Measurements from ENCODE around the gene LIMK2. TPM values are rescaled to one million over a fixed set of nuclear protein-coding genes. Genes with fewer than 3 reads are reported as not detected.

LIMK2 gene
- total RNA-seq, 1 donor, result 25.0 TPM

DNA sequence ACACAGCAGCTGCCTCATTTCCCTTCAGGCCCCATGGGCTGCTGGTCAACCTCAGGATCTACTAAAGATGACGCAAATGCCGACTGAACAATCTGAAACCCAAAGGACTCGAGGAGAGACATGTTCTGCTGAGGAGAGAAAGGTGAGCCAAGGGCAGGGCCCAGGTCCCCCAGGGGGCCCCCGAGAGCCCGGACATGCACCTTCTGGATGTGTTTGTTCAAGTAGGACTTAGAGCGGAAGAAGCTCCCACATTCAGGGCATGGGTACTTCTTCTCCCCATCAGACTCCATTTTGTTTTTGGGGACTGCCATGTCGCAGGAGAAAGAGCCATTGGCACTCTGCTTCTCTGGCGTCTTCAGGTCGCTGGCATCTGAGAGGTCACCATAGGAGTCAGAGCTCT, 114.8 kb downstream of the LIMK2 start:
- Histone ChIP-seq H3K79me2 (ENCODE audit: insufficient read depth, low read length) (no peaks in the 10 kb centered on the region), H3K4me1 (ENCODE audit: insufficient read depth, low read length) (no peaks in the 10 kb centered on the region), H3K27me3 (ENCODE audit: insufficient read depth, low read length) (no peaks in the 10 kb centered on the region), H3K36me3 (ENCODE audit: insufficient read depth, low read length) (peaks cover 15% of the 10 kb centered on the region), H3K27ac (ENCODE audit: low read depth, low read length) (no peak overlapping the region), H2AFZ (ENCODE audit: low read length) (no peak overlapping the region), H3K4me3 (ENCODE audit: insufficient read depth, low read length) (no peak overlapping the region), H3K4me2 (ENCODE audit: insufficient read depth, low read length) (no peak overlapping the region), H4K20me1 (ENCODE audit: insufficient read depth, low read length) (no peaks in the 10 kb centered on the region), H3K9me3 (ENCODE audit: low read depth, low read length) (no peaks in the 10 kb centered on the region)
- TF ChIP-seq, protein P1, sequence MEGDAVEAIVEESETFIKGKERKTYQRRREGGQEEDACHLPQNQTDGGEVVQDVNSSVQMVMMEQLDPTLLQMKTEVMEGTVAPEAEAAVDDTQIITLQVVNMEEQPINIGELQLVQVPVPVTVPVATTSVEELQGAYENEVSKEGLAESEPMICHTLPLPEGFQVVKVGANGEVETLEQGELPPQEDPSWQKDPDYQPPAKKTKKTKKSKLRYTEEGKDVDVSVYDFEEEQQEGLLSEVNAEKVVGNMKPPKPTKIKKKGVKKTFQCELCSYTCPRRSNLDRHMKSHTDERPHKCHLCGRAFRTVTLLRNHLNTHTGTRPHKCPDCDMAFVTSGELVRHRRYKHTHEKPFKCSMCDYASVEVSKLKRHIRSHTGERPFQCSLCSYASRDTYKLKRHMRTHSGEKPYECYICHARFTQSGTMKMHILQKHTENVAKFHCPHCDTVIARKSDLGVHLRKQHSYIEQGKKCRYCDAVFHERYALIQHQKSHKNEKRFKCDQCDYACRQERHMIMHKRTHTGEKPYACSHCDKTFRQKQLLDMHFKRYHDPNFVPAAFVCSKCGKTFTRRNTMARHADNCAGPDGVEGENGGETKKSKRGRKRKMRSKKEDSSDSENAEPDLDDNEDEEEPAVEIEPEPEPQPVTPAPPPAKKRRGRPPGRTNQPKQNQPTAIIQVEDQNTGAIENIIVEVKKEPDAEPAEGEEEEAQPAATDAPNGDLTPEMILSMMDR (IDR thresholded peaks at IDR 0.05; ENCODE audit: extremely low read depth, low read depth, low read length), result no peak
- peak; percentile 11 for DNase-seq (ENCODE audit: insufficient read length, low spot score, missing footprints)

DNA sequence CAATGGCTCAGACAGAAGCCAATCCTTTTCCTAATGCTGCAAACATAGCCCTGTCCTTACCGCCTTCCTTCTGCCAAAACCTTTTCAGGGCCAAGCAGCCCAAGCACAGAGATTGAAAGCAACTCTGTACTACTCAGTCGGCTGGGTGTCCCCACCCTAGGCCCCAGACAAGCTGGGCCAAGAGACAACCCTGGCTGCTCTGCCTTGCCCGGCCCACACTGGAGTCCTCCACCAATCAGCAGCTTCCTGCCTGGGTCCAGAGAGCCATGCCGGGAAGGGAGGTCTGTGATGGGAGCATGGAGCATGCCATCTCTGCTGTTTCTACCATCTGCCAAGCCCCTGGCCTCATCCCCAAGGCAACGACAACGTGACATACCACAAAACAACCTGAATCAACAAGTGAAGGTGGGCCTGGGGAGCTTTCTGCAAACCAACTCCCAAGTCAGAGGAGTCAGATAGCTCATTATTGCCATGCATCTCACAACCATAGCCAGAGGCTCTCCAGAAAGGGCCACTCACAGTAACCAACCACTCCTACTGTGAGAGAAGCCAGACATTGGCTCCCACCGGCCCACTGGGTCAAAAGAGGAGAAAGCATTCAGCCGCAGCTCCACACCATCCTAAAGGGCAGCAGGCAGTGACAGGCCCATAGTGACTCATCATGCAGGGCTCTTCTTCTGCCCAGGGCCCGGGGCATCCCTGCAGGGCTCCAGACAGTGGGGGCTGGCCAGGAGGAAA, 115.9 kb downstream of the LIMK2 start:
- Histone ChIP-seq H3K9me3 (ENCODE audit: low read depth, low read length) (no peaks in the 10 kb centered on the region), H3K79me2 (ENCODE audit: insufficient read depth, low read length) (no peaks in the 10 kb centered on the region), H4K20me1 (ENCODE audit: insufficient read depth, low read length) (peaks cover 2% of the 10 kb centered on the region), H3K4me3 (ENCODE audit: insufficient read depth, low read length) (no peak overlapping the region), H3K36me3 (ENCODE audit: insufficient read depth, low read length) (peaks cover 23% of the 10 kb centered on the region), H3K4me2 (ENCODE audit: insufficient read depth, low read length) (no peak overlapping the region), H3K27me3 (ENCODE audit: insufficient read depth, low read length) (no peaks in the 10 kb centered on the region), H3K27ac (ENCODE audit: low read depth, low read length) (no peak overlapping the region), H2AFZ (ENCODE audit: low read length) (no peak overlapping the region), H3K4me1 (ENCODE audit: insufficient read depth, low read length) (peaks cover 4% of the 10 kb centered on the region)
- DNase-seq (ENCODE audit: insufficient read length, low spot score, missing footprints), result peak; percentile 75
- TF ChIP-seq, protein P1 (IDR thresholded peaks at IDR 0.05; ENCODE audit: extremely low read depth, low read depth, low read length), result no peak

DNA sequence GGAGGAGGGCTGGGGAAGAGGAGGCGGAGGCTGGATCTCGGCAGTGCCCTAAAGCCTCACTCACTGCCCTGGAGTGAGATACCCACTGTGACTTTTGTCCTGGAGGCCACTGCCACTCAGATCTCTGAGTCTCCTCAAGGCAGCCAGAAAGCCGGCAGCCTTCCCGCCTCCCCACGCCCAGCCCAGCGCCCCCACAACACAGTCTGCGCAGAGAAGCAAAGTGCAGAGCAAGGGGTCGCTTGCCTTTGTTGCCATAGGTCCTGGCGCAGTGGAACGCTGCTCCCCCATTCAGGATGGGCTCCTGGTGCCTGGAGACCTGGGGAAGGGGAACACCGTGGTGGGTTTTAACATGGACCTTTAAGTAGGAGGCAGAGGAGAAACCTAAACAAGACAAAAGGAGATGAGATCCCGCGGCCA, 116.5 kb downstream of the LIMK2 start:
- Histone ChIP-seq H3K4me1 (ENCODE audit: insufficient read depth, low read length) (peaks cover 5% of the 10 kb centered on the region), H3K27ac (ENCODE audit: low read depth, low read length) (no peak overlapping the region), H3K9me3 (ENCODE audit: low read depth, low read length) (no peaks in the 10 kb centered on the region), H3K27me3 (ENCODE audit: insufficient read depth, low read length) (no peaks in the 10 kb centered on the region), H3K36me3 (ENCODE audit: insufficient read depth, low read length) (peaks cover 23% of the 10 kb centered on the region), H2AFZ (ENCODE audit: low read length) (no peak overlapping the region), H4K20me1 (ENCODE audit: insufficient read depth, low read length) (peaks cover 5% of the 10 kb centered on the region), H3K79me2 (ENCODE audit: insufficient read depth, low read length) (no peaks in the 10 kb centered on the region), H3K4me3 (ENCODE audit: insufficient read depth, low read length) (no peak overlapping the region), H3K4me2 (ENCODE audit: insufficient read depth, low read length) (no peak overlapping the region)
- TF ChIP-seq, protein P1 (IDR thresholded peaks at IDR 0.05; ENCODE audit: extremely low read depth, low read depth, low read length), result no peak
- peak; percentile 2 for DNase-seq (ENCODE audit: insufficient read length, low spot score, missing footprints)

DNA sequence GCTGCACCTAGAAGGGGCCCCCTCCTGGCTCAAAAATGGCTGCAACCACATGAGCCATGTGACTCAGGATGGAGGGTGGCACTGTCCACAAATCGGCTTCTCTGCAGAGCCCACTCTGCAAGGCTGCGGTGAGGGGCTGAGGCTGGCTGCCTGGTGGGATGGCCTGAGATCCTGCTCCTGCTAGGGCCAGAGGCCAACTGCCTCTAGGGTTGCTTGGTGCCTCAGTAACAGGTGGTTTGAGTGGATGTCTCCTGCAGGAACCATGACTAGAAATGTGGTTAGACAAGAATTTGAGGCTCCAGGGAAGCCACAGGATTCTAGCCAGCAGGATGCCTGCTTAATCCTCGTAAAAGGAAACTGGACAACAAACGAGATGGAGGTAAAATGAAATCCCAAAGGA, 116.9 kb downstream of the LIMK2 start:
- Histone ChIP-seq H3K27ac (ENCODE audit: low read depth, low read length) (no peak overlapping the region), H3K4me3 (ENCODE audit: insufficient read depth, low read length) (no peak overlapping the region), H3K27me3 (ENCODE audit: insufficient read depth, low read length) (no peaks in the 10 kb centered on the region), H4K20me1 (ENCODE audit: insufficient read depth, low read length) (peaks cover 5% of the 10 kb centered on the region), H3K9me3 (ENCODE audit: low read depth, low read length) (no peaks in the 10 kb centered on the region), H3K4me1 (ENCODE audit: insufficient read depth, low read length) (peaks cover 5% of the 10 kb centered on the region), H3K4me2 (ENCODE audit: insufficient read depth, low read length) (no peak overlapping the region), H3K79me2 (ENCODE audit: insufficient read depth, low read length) (no peaks in the 10 kb centered on the region), H3K36me3 (ENCODE audit: insufficient read depth, low read length) (peaks cover 25% of the 10 kb centered on the region), H2AFZ (ENCODE audit: low read length) (no peak overlapping the region)
- TF ChIP-seq, protein P1 (IDR thresholded peaks at IDR 0.05; ENCODE audit: extremely low read depth, low read depth, low read length), result no peak
- DNase-seq (ENCODE audit: insufficient read length, low spot score, missing footprints), result peak; percentile 68

Small RNAs within 50 kb of the gene (small RNA-seq; reads per million reads assigned to genes)
- gene RF00019, result not detected
- gene RNA5SP496, result not detected
- gene RNU6-1128P, result not detected

Other genes with a start within 250 kb of the LIMK2 start
- gene MORC2, start 243.5 kb upstream of the LIMK2 start, total RNA-seq, result 12.4 and 17.0 TPM in 2 replicates
- gene TUG1, start 243.0 kb upstream of the LIMK2 start, total RNA-seq, result 71.9 and 74.6 TPM in 2 replicates
- 30.6 and 31.5 TPM in 2 replicates for gene SMTN, start 131.0 kb upstream of the LIMK2 start, total RNA-seq
- 140 and 157 TPM in 2 replicates for gene SELENOM, start 104.7 kb upstream of the LIMK2 start, total RNA-seq
- gene INPP5J, start 89.3 kb upstream of the LIMK2 start, total RNA-seq, result under 0.01 and 0.36 TPM in 2 replicates
- 0.29 and 0.36 TPM in 2 replicates for gene PLA2G3, start 71.8 kb upstream of the LIMK2 start, total RNA-seq
- gene RNF185, start 52.1 kb upstream of the LIMK2 start, total RNA-seq, result 48.0 and 51.8 TPM in 2 replicates
- 31.5 and 40.1 TPM in 2 replicates for gene PIK3IP1, start 80.2 kb downstream of the LIMK2 start, total RNA-seq
- gene PATZ1, start 134.0 kb downstream of the LIMK2 start, total RNA-seq, result 13.8 and 15.2 TPM in 2 replicates
- gene DRG1, start 187.3 kb downstream of the LIMK2 start, total RNA-seq, result 68.0 and 71.0 TPM in 2 replicates